HG02759 (cell line): ENCODE data around the gene CBR1.

Experiments used
- ATAC-seq: cut with Tn5 transposase; IDR thresholded peaks from one replicate; pipeline ENCODE4 v1.9.1; 2021; ENCODE audit warnings: mild to moderate bottlenecking, moderate library complexity; ENCODE audit not compliant: unreplicated experiment

CBR1 gene

GRCh38 chr21:36113647-36114428, 44.0 kb downstream of the CBR1 start:
- no peak for ATAC-seq

DNA sequence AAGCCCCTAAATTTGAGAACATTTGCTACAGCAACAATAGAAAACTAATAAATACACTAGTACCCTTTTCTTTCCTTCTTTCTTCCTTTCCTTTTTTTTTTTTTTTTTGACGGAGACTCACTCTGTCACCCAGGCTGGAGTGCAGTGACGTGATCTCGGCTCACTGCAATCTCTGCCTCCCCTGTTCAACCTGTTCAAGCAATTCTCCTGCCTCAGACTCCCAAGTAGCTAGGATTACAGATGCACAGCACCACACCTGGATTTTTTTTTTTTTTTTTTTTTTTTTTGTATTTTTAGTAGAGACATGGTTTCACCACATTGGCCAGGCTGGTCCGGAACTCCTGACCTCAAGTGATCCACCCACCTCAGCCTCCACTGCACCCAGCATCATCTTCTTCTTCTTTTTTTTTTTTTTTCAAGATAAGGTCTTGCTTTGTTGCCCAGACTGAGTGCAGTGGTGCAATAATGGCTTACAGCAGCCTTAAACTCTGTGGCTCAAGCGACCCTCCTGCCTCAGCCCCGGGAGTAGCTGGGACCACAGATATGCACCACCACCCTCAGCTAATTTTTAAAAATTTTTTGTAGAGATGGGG, 45.4 kb downstream of the CBR1 start:
- ATAC-seq = no peak

GRCh38 chr21:36117286-36117741, 47.5 kb downstream of the CBR1 start:
- ATAC-seq = no peak

GRCh38 chr21:36120304-36120888, 50.6 kb downstream of the CBR1 start:
- ATAC-seq = no peak
